Heart left ventricle (tissue), 16 donors: ENCODE data around the gene RDH14. TPM values are rescaled to one million over a fixed set of nuclear protein-coding genes. Genes with fewer than 3 reads are reported as not detected.

Experiments used
- ATAC-seq, 4 donors: fragments of 200-7000 bp; cut with Tn5 transposase; one replicate each; pipeline ENCODE4 v1.9.1; 2020 to 2022; ENCODE audit warnings: moderate library complexity in 4 of 4, mild to moderate bottlenecking in 3 of 4, moderate number of reproducible peaks in 1 of 4
- DNase-seq, 5 donors: peaks; one replicate each; pipeline ENCODE4 v3.0.0-alpha.2; 2020
- H3K27ac ChIP-seq, 12 donors: fragments of 200-600 bp; sonication (generic) in 4 of 12; one replicate each; pipeline versions ENCODE4 v1.5.0 to v1.8.0; 2016 to 2022; ENCODE audit warnings: mild to moderate bottlenecking in 2 of 12
- H3K27me3 ChIP-seq, 9 donors: fragments of 200-600 bp; sonication (generic) in 2 of 9; one replicate each; pipeline versions ENCODE4 v1.5.1 to v1.8.0; 2016 to 2022; ENCODE audit warnings: mild to moderate bottlenecking in 3 of 9
- H3K36me3 ChIP-seq, 9 donors: fragments of 200-600 bp; sonication (generic) in 2 of 9; one replicate each; pipeline versions ENCODE4 v1.5.0 to v1.8.0; 2018 to 2022; ENCODE audit warnings: mild to moderate bottlenecking in 2 of 9
- H3K4me1 ChIP-seq, 12 donors: fragments of 200-600 bp; sonication (generic) in 4 of 12; one replicate each; pipeline versions ENCODE4 v1.5.0 to v1.8.0; 2016 to 2022; ENCODE audit warnings: mild to moderate bottlenecking in 3 of 12
- H3K4me3 ChIP-seq, 12 donors: fragments of 200-600 bp; sonication (generic) in 4 of 12; one replicate each; pipeline versions ENCODE4 v1.5.0 to v1.8.0; 2017 to 2022; ENCODE audit warnings: mild to moderate bottlenecking in 9 of 12, moderate library complexity in 4 of 12
- H3K9me3 ChIP-seq, 12 donors: fragments of 200-600 bp; sonication (generic) in 4 of 12; one replicate each; pipeline versions ENCODE4 v1.5.0 to v1.8.0; 2016 to 2022; ENCODE audit warnings: mild to moderate bottlenecking in 1 of 12
- POLR2A ChIP-seq, 2 donors: fragments of 450-650 bp; IDR thresholded peaks; one replicate each; pipeline ENCODE4 v1.6.1; 2017; ENCODE audit warnings: antibody characterized with exemption in 2 of 2, mild to moderate bottlenecking in 2 of 2, moderate library complexity in 2 of 2
- WGBS, 4 donors: extraction: QIAGEN DNeasy Blood & Tissue Kit in 2 of 4; methylation state at CpG; one replicate each; pipeline versions ENCODE4 v1.1.5 to v1.1.7; 2013 to 2018; 5-methylcytosine and 5-hydroxymethylcytosine counted together
- intact Hi-C, 10 donors: fragments of 100-400 bp; cut with DNase I; formaldehyde crosslinking; loops; one replicate each; pipeline versions ENCODE4 v1.11.1 to v1.14.2; 2022
- polyA plus RNA-seq, 2 donors: library from polyadenylated mRNA; stranded (reverse); fragments of 200-250 nt; gene quantifications; one replicate each; pipeline ENCODE4 v1.2.3, GENCODE V29; 2013
- total RNA-seq, 9 donors: library from RNA; depleted of rRNA in 2 of 9; stranded (reverse); fragments of >200 nt in 2 of 9; fragmentation: NEBNext Ultra II Directional in 3 of 9; extraction: Animal tissue kit (Norgen Biotek cat#: 25700) in 3 of 9; gene quantifications; one replicate each; pipeline versions ENCODE4 v1.1.0 to v1.2.4, GENCODE V29; 2016 to 2023
- TF ChIP-seq, protein P1 (sequence below), 12 donors: fragments of 200-600 bp; sonication (generic) in 4 of 12; IDR thresholded peaks; one replicate each; pipeline versions ENCODE4 v1.5.0 to v1.8.0; 2018 to 2022; ENCODE audit warnings: antibody characterized with exemption in 12 of 12, mild to moderate bottlenecking in 5 of 12
- donor health status: ischemic (EF 13 %, LVEDD 7.1; RV severe dilation, severe dysfunction).
- donor health status: healthy with polysubstance abuse.
- donor health status: DM: no; HTN: yes; CAD: no.
- donor health status: DM: no; HTN: no; CAD: no.
- donor health status: ischemic (EF 25% LVEDD 6.9; RV normal size, moderate dysfunction).
- donor health status: ischemic (EF 25% LVEDD 5.7; RV mildly dilated, moderate dysfunction).
- donor health status: healthy.
- donor health status: DM: yes; HTN: yes; CAD: no.
- donor health status: ischemic (EF 35%, LVEDD 5.7; RV mildly dilated, moderate dysfunction).
- donor health status: nonischemic (EF 11% LVEDD 7.7; RV severe dilation, severe dysfunction).
- donor health status: DM: yes; HTN: yes; CAD: no.
- donor health status: PGD.
- donor health status: ischemic (EF 29% LVEDD 5.4; RV normal size, mild dysfunction).
- donor health status: nonischemic (EF 23%, LVEDD 6.1; RV moderate dilation, normal function).

Gene RDH14
- total and polyA plus RNA-seq, 11 donors: 33.9 to 70.7 (median 44.7) TPM

GRCh38 chr2:18548621-18549020 lies 11.8 kb downstream of the RDH14 start:
- peaks cover 0 to 10% (median 0%) of the 10 kb centered on the region in 9 donors for H3K36me3 ChIP-seq
- 72 to 86% (median 79%) methylated on average over 1 of the region's 1 CpG for WGBS, 4 donors
- intact Hi-C loops: no loop called here
- H3K27ac ChIP-seq: no peak overlapping the region
- H3K4me3 ChIP-seq: no peak overlapping the region
- no peaks in the 10 kb centered on the region for H3K9me3 ChIP-seq
- H3K27me3 ChIP-seq: no peaks in the 10 kb centered on the region
- ATAC-seq (no peak), DNase-seq (no peak)
- TF ChIP-seq, protein P1, sequence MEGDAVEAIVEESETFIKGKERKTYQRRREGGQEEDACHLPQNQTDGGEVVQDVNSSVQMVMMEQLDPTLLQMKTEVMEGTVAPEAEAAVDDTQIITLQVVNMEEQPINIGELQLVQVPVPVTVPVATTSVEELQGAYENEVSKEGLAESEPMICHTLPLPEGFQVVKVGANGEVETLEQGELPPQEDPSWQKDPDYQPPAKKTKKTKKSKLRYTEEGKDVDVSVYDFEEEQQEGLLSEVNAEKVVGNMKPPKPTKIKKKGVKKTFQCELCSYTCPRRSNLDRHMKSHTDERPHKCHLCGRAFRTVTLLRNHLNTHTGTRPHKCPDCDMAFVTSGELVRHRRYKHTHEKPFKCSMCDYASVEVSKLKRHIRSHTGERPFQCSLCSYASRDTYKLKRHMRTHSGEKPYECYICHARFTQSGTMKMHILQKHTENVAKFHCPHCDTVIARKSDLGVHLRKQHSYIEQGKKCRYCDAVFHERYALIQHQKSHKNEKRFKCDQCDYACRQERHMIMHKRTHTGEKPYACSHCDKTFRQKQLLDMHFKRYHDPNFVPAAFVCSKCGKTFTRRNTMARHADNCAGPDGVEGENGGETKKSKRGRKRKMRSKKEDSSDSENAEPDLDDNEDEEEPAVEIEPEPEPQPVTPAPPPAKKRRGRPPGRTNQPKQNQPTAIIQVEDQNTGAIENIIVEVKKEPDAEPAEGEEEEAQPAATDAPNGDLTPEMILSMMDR (IDR thresholded peaks at IDR 0.05): no peak
- no peak for TF ChIP-seq POLR2A (IDR thresholded peaks at IDR 0.05)
- H3K4me1 ChIP-seq: peaks cover 0 to 42% (median 19%) of the 10 kb centered on the region in 12 donors

GRCh38 chr2:18546567-18546966 lies 13.9 kb downstream of the RDH14 start:
- ATAC-seq (no peak), DNase-seq (no peak)
- Histone ChIP-seq H3K4me3 (no peak overlapping the region), H3K27ac (peak overlapping the region in 2 of 12 donors; percentile 4 to 5), H3K27me3 (no peaks in the 10 kb centered on the region), H3K9me3 (no peaks in the 10 kb centered on the region), H3K36me3 (no peaks in the 10 kb centered on the region), H3K4me1 (peaks cover 0 to 26% (median 5%) of the 10 kb centered on the region in 12 donors)
- TF ChIP-seq, protein P1 (IDR thresholded peaks at IDR 0.05): no peak
- no peak for TF ChIP-seq POLR2A (IDR thresholded peaks at IDR 0.05)
- intact Hi-C loops: no loop called here
- WGBS, 4 donors: 57 to 73% (median 60%) methylated on average over 2 of the region's 2 CpGs

DNA sequence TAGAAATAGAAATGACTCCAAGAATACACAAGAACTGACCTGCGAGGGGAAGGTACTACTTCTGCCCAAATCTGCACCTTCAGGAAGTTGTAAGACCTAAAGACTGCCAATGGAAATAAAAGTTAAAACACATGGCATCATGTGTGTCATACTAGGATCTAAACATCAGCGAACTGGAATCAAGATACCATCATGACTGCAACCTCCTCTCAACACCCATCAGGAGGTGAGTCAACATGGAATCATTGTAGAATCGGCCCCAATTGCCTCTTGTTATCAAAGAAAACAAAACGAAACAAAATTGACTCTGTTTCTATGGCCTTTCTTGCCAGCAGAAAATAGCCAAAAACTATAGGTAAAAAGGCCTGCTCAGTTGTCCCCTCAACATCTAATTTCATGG lies 15.1 kb downstream of the RDH14 start:
- intact Hi-C loops: no loop called here
- ATAC-seq (no peak), DNase-seq (no peak)
- Histone ChIP-seq H3K9me3 (peaks cover 0 to 6% (median 0%) of the 10 kb centered on the region in 12 donors), H3K36me3 (no peaks in the 10 kb centered on the region), H3K27me3 (no peaks in the 10 kb centered on the region), H3K4me1 (peaks cover 0 to 16% (median under 1%) of the 10 kb centered on the region in 12 donors), H3K4me3 (no peak overlapping the region), H3K27ac (no peak overlapping the region)
- 86 to 88% (median 87%) methylated on average over 4 of the region's 4 CpGs for WGBS, 4 donors
- TF ChIP-seq, protein P1 (IDR thresholded peaks at IDR 0.05): no peak
- TF ChIP-seq POLR2A (IDR thresholded peaks at IDR 0.05): no peak

GRCh38 chr2:18544171-18544570 lies 16.3 kb downstream of the RDH14 start:
- DNase-seq (no peak), ATAC-seq (no peak)
- H3K27ac ChIP-seq: no peak overlapping the region
- TF ChIP-seq, protein P1 (IDR thresholded peaks at IDR 0.05): no peak
- TF ChIP-seq POLR2A (IDR thresholded peaks at IDR 0.05): no peak
- no peaks in the 10 kb centered on the region for H3K27me3 ChIP-seq
- no peaks in the 10 kb centered on the region for H3K36me3 ChIP-seq
- peaks cover 0 to 11% (median 0%) of the 10 kb centered on the region in 12 donors for H3K4me1 ChIP-seq
- no peak overlapping the region for H3K4me3 ChIP-seq
- intact Hi-C loops: no loop called here
- WGBS, 4 donors: 51 to 57% (median 54%) methylated on average over 3 of the region's 3 CpGs
- peaks cover 0 to 7% (median 0%) of the 10 kb centered on the region in 12 donors for H3K9me3 ChIP-seq
